AML-193 (cell line): ENCODE results near the gene METTL1.

Experiments used
- DNase-seq, 2 experiments: peaks; one replicate each; lab custom pipeline; 2025; lab: John Stamatoyannopoulos, UW

METTL1 gene

DNA sequence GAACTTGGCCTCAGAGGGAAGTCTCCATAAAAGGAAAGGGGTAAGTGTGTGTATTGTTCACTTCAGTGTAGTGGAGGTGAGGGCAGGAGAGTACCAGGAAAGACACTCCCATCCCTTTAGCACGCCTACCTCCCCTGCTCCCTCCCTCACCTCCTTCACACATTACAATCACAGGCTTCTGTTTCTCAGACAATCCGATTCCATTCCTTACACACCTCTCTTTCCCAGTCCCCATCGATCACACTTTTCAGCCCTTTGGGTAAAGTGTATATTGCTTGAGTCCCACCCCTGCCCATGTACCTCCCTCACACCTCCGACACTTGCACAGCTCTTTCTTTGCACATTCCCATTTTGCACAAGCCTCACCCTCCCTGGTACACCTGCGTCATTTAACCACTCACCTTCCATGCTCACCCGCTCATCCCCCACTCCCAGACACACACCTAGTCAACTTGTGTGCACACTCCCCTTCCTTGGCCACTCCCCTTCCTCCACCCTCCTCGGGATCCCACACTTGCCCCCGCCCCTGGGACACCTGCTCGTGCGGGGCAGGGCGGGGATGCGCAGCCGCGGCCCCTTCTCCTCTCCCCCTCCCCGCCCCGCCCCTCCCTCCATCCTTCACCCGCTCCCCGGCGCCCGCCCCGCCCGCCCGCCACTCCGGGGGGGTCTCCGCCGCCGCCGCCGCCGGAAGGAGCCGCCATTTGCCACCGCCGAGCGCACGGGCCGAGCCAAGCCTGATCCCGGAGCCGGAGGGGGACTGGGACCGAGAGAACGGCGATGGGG lies 17.3 kb downstream of the METTL1 start, which contains the start of gene MARCHF9:
Gene MARCHF9, plus strand, starts transcription at position 693 of the 783 bp plus-strand sequence. CDS start 426 bp downstream, outside the sequence.
- DNase-seq, result peak in 1 of 2 experiments; percentile 21

DNA sequence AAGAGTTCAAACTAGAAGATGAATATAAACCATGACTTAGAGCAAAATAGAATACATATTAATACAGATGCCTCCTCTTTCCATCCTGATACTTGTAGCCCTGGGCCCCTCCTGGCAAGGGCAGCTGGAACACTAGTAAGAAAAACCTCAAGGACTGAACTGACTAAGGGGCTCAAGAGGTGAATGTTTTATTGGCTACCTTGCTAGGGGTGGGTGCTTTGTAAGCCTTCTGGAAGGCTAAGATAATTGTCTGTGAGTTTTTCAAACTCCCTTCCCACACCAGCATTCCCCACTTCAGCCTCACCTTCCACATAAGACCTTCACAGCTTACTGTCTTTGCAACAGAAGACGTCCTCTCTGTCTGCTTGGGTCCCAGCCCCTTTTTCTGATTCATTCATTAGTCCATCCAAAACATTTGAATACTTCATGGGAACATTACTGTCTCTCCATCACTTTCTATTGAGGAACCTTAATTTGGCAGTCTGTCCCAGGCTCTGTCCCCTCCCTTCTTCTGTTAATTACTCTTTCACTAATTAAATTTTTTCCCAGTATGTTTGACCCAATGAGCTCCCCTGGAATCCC lies 18.1 kb downstream of the METTL1 start:
- no peak for DNase-seq

DNA sequence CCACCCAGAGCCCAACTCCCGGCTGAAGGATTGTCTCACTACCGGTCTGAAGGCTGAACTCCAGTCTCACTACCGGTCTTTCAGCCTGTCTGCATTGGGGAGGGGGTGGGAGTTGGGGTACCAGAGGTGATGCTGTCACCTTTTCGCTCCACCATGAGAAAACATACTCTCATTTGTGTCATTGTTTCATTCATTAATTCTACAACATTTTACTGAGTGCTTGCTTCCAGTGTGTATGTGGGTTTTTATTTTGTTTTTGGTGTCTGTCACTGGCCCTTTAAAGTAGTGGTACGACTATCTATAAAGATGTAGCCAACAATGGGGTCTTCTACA lies 19.3 kb downstream of the METTL1 start:
- DNase-seq, result no peak

DNA sequence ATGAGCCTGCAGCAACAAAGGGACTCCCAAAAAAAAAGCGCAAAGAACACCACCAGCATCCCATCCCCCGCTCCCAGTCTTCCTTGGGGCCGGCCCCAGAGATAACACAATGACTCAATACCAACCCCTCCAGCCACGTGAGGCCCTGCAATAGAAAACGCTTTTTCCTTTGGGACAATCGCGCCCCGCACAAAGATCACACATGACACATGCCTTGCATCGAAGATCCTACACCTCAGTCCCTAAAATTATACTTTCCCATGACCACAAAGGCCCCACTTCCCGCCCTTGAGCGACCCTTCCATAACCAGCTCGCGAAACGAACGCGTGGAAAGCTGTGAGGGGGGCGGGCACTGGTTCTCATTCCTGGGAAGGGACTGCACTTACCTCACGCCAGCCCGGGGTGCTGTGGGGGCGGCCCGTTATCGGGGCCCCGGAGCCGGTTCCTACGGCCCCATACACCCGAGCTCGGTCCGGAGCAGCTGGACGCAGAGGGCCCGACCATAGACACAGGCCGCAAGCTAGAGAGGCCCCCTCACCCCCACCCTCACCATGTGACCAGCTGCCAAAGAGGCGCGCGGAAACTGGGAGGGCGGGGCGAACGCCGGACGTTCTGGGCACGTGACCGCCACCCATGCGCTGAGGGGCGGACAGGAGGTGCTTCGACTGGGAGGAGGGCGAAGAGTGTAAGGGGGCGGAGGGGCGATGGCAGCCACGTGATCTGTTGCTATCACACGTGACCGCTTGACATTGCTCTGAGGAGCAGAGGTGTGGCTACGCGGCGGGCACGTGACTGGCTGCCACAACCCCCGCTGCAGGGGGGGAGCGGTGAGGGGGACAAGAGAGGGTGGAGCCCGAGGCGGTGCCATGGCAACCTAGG lies 19.9 kb downstream of the METTL1 start, which contains the start of gene CDK4:
Gene CDK4, minus strand, starts transcription at position 523 of the 880 bp plus-strand sequence. CDS start 593 bp downstream, outside the sequence.
- DNase-seq, result peak; percentile 95 to 97

DNA sequence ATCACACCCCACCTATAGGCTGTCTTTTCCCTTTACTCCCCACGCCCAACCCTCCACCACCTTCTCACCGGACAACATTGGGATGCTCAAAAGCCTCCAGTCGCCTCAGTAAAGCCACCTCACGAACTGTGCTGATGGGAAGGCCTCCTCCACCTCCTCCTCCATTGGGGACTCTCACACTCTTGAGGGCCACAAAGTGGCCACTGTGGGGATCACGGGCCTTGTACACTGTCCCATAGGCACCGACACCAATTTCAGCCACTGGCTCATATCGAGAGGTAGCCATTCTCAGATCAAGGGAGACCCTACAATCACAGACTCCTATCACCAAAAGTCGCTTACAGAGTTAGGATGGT lies 20.5 kb downstream of the METTL1 start:
- no peak for DNase-seq

DNA sequence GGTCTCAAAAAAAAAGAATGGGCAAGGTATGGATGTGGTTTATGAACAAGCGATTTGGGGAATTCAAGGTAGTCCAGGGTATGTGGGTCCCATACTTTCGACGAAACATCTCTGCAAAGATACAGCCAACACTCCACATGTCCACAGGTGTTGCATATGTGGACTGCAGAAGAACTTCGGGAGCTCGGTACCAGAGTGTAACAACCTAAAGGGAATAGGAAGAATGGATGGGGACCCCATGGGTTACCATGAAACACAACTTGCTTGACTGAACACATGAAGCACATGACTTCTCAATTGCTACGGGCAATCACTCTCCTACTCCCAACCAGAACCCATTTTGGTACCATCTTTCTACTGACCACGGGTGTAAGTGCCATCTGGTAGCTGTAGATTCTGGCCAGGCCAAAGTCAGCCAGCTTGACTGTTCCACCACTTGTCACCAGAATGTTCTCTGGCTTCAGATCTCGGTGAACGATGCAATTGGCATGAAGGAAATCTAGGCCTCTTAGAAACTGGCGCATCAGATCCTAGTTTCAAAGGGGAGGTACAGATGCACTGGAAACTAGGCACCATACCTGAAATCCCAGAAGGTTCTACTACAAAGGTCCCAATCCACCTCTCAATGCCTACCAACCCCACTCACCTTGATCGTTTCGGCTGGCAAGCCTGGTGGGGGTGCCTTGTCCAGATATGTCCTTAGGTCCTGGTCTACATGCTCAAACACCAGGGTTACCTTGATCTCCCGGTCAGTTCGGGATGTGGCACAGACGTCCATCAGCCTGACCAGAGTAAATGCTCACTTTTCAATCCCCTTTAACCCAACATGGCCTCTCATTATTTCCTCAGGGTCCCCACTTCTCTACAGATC lies 21.1 kb downstream of the METTL1 start:
- no peak for DNase-seq

DNA sequence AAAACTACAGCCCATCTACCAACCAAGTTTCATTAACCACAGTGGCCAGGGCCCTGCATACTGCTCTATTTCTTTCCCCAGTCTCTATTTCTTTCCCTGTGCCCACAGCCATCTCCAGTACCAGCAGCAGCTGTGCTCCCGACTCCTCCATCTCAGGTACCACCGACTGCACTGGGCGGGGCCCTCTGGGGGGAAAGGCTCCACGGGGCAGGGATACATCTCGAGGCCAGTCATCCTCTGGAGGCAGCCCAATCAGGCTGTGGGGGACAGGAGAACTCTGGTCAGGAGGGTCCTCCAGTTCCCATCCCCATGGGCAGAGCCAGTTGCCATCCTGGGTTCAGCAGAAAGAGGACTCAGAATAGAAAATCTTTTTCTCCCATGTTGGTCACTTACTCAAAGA lies 22.8 kb downstream of the METTL1 start:
- DNase-seq, result no peak

DNA sequence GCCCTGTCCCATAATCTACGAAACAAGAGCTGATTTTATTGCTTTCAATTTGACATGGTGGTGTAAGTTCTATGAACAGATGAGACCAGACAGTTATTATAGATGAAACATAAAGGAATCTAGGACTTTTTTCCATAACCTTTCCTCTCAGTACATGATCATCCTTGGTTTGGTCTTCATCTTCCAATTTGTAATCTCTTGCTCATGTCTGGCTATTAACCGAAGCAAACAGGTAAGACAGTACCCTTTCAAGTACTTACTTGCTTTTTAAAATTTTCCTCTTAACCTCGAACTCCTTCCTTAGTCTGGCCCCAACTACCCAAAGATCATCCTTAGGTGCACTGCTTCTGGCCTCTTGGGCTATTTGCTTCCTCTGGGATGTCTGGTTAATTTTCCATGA lies 25.9 kb downstream of the METTL1 start:
- DNase-seq, result no peak

DNA sequence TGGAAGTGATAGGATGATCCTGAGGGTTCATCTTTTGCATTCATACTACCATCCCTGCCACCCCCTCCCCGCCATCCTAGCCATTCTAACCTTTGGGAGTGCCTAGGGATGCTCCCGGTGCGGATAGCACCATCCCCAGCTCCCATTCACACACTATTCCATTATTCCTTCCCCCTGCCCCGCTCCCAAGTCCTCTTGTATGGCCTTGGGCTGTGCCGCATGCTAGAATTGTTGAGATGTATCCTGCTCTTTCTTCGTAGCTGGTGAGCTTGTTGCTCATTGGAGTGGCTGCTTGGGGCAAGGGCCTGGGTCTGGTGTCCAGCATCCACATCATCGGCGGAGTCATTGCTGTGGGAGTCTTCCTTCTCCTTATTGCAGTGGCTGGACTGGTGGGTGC lies 26.4 kb downstream of the METTL1 start:
- DNase-seq, result no peak

DNA sequence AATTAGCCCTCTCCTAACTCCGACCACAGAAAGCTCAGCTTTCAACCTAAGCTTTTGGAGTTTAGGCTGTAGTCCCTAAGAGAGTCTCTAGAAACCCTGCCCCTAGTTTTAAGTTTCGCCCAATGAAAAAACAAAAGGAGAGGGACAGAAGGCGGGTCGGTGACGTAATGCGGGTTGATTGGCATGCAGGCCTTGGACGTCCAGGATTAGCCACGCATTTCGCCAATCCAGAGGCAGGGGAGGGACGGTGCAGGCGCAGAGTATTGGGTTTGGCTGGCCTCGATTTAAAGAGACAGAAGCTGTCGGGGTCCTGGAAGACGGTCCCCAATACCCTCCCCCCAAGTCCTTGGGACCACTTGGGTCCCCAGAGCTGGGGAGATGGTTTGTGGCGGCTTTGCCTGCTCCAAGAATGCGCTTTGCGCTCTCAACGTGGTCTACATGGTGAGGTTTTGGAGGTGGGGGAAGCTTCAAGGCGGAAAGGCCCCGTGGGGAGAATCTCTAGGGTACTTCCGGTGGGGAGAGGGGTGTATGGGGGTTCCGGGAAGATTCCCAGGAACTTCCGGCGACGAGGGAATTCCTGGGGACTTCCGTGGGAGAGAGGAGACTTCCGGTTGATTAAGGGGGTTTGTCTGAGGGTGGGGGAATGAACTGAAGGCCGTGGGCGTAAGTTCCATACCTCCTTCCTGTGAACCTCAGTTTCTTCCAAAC lies 27.0 kb downstream of the METTL1 start, which contains the start of gene TSPAN31:
Gene TSPAN31, plus strand, starts transcription at position 263 of the 708 bp plus-strand sequence. Its CDS starts 116 bp downstream, at position 379.
- peak; percentile 95 to 97 for DNase-seq

DNA sequence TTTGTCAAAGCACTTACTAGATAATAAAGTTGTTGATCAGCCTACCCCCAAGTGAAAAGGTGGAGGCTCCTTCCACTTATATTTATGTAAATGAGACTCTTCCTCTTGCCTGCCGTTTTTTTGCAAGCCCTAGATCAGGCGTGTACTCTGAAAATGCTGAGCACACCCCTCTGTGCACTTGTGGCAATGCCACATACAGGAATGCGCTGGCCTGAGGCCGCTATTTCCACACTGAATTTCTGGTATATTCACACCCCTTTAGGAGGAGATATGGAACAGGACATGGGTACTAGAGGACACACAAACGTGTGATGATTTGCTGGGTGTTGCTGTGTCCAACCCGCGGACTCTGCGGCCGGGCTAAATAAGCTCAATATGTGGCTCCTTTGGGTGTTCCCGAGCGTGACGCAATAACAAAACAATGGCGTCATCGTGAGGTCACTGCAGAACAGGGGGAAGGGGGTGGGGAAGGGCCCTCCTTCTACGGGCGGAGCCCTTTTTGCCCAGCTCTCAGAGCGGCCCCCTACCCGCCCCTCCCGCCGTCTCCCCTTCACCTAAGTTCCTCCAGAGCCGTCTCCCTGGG lies 27.6 kb downstream of the METTL1 start:
- DNase-seq, result peak in 1 of 2 experiments; percentile 16

DNA sequence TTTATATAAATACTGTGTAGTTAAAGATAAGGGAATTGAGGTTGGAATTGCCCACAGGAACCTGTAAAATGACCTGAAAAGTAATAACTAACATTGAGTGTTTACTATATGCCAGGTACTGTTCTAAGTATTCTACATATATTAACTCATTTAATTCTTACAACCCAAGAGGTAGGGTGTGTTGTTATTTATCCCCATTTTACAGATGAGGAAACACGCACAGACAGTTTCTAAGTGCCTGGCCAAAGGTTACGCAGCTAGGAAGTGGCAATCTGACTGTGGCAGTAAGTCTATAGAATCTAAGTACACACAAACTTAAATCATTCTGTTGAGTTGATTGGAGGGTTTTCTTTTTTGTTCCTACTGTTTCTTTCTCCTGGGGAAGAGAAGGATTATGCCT lies 28.1 kb downstream of the METTL1 start:
- DNase-seq, result no peak

DNA sequence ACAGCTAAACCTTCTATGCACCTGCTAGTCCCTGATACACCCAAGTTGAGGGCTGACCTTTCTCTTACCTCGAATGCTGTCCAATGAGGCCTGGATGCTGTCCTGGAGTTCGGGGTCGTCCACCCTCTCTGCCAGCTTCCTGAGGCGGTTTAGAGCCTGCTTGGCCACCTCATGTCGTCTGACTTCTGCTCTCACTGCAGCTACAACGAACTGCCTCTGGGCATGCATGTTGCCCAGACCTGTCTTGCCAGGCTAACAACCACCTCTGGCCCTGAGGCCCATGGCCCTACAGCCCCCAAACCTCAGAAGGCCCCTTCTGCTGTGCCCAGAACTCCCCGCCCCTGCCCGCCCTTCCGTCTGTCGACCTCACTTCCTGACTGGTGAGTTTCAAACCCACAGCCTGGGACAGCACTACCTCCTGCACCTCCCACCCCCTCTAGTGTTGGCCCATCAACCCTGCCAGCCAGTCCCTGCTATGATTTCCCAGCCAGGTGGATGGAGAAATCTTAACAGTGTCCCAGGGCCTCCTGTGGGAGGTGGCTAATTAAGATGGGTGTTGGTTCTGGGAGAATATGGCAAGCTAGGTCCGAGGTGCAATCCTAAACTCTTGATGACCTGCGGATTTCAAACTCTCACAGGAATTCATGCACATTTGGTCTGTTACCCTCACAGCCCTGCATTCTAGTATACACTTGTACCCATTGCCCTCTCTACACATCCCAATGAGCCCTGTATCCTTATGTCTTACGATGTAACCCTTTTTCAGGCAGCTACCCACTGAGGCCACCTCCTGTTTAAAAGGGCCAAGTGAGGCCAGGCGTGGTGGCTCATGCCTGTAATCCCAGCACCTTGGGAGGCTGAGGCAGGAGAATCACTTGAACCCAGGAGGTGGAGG lies 29.8 kb downstream of the METTL1 start:
- peak; percentile 57 to 60 for DNase-seq

DNA sequence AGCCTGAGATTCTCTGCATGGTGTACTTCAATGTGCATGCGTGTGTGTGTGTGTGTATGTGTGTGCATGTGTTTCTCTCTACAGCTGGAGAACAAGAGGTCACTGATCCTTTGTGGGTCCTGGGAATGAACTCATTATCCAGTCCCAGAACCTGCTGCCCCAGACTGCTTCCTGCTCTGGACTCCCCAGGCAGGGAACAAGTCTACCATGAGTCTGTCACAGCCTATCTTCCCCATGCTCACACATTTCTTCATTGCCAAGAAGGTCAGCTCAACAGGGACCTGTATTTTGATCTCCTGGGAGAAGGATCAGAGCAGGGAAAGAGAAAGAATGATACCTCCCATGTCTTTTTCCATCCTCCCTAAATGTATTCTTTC lies 30.5 kb downstream of the METTL1 start:
- no peak for DNase-seq

DNA sequence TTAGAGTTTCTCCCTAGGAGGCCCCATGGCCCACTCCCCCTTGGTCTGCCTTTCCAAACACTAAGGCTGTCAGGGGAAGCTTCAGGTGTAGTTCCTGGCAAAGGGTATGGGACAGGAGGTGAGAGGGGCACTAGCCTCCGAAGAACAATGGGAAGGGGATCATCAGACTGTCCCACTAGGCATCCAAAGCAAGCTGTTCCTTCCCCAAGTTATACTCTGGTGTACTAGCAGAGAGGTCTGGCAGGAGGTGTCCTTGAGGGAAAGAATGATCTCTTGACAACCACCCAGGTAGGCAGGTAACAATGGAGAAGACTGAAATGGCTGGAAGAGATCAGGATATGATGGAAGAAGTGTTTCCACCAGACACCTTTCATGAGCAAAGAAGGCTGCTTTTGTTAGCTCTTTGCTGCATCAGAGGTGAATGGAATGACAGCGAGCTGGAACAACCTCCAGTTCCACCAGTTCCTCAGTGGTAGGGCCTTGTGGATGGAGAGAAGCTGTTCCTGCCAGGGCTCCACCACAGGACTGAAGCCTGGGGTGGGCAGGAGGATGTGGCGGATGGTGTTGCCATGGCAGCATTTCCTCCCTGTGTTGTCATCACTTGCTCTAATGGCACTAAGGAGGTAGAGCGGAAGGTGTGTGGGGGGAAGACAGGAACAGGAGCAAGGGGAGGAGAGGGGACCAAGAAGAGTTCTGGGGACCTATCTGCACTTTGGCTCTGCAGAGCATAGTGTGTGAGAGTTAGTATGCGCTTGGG lies 31.1 kb downstream of the METTL1 start:
- peak; percentile 62 for DNase-seq

DNA sequence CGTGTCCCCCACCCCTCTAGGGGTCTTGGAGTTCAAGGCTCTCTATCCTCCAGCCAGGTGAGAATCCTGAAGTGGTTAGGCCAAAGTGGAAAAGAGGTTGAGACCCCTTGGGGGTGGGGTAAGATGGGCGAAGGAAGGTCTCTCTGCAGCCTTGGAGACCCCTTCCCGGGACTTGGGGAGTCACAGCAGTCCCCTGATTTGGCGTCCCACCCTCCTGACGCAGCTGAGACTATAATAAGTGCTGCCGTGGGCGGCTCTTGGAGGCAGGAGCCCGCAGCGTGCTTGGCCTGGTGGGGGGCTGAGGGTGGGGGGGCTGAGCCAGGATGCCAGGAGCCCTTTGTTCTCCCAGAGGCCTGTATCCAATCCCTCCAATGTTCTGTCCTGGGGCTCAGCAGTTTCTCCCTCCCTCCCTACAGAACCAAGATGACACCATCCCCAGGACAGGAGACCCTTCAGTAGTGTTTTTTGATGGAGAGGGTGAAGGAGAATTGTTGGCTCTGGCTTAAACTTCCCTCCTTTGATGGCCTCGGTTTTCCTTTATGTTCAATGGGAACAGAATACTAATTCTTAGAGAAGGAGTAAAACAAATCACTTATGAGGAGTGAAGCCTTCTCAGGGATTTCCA lies 31.9 kb downstream of the METTL1 start:
- DNase-seq, result no peak

DNA sequence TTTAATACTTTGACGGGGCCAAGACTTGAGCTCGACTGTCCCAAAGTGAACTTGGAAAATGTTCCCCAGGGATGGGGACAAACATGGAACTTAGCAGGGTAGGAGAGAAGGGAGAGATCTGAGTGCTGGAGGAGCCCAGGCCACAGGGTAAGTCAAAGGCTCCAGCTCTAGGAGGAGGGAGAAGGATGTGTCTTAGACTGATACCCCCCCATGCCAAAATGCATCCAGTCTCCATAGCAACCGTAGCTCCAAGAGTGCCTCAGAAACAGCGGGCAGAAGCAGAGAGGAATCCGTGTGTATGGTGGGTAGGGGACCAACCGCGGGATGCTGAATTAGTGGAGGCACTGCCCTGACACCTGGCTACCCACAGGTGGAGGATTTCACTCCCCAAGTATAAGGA lies 32.5 kb downstream of the METTL1 start:
- DNase-seq, result no peak

DNA sequence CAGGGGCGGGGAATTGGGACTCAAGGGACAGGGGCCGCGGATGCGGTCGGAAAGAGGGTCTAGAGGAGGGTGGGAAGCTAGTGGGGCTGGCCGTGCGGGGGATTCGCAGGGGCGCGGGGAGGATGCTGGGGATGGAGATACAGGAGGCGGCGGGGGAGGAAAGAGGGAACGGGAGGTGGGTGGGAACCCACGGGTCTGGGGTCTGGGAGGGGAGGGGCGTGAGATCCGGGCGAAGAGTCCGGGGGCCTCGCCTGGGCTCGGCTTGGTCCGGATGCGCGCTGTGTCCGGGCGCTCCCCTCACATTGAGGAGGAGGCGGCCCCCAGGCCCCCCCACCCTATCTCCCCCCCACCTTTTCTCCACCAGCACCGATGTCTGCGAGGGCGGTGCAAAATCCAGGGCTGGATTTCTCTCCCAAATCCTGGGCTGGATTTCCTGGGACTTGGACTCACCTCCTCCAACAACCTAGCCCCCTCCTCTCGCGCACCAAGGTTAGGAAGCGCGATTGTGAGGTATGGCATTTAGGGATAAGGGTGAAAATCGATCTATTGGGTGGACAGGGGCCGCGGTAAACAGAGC lies 33.2 kb downstream of the METTL1 start, which contains the start of gene AGAP2:
Gene AGAP2, minus strand, starts transcription at position 82 of the 577 bp plus-strand sequence. CDS start 496 bp downstream, outside the sequence.
- no peak for DNase-seq
